IMR-90 (cell line): ENCODE data around the gene ANK3. TPM values are rescaled to one million over a fixed set of nuclear protein-coding genes. Genes with fewer than 3 reads are reported as not detected.

Source experiments
- ATAC-seq: fragments of 200-7000 bp; cut with Tn5 transposase; 2 replicates; pipeline ENCODE4 v1.9.1; 2020; ENCODE audit warnings: low read depth, mild to moderate bottlenecking, moderate library complexity
- BruUV-seq: library from RNA; stranded (reverse); fragments of 400-500 nt; replicated peaks from 2 replicates; lab custom pipeline; 2021; lab: Mats Ljungman, UMichigan
- CTCF ChIA-PET: fragments of 300-600 bp; formaldehyde crosslinking; extraction: SDS; loops from one replicate; lab custom pipeline; 2021; ENCODE audit warnings: antibody characterized with exemption; lab: Yijun Ruan, JAX
- POLR2A ChIA-PET: fragments of 300-600 bp; sonication (Branson Sonifier 250); formaldehyde crosslinking; loops from one replicate; lab custom pipeline; 2022; ENCODE audit warnings: antibody characterized with exemption; ENCODE audit not compliant: unreplicated experiment; lab: Charles Lee
- DNase-seq: peaks from one replicate; pipeline ENCODE4 v3.0.0; 2013
- H2AFZ ChIP-seq: replicated peaks from 2 replicates; pipeline ENCODE3; 2013; ENCODE audit warnings: low read length, mild to moderate bottlenecking; ENCODE audit not compliant: poor library complexity
- H2AK5ac ChIP-seq: 2 replicates; pipeline ENCODE4 v1.6.1; 2013; ENCODE audit warnings: low read depth, low read length, inconsistent platforms
- H2AK9ac ChIP-seq: replicated peaks from 2 replicates; pipeline ENCODE3; 2013; ENCODE audit warnings: mild to moderate bottlenecking, low read depth, low read length, moderate library complexity; ENCODE audit not compliant: poor library complexity
- H2BK120ac ChIP-seq: 2 replicates; pipeline ENCODE4 v1.6.1; 2013; ENCODE audit warnings: low read depth, low read length, inconsistent platforms
- H2BK15ac ChIP-seq: 3 replicates; pipeline ENCODE4 v1.6.1; 2013; ENCODE audit warnings: low read depth, low read length, inconsistent platforms
- H2BK20ac ChIP-seq: 2 replicates; pipeline ENCODE4 v1.6.1; 2013; ENCODE audit warnings: low read depth, mild to moderate bottlenecking, inconsistent platforms, low read length, moderate library complexity
- H2BK5ac ChIP-seq: 2 replicates; pipeline ENCODE4 v1.6.1; 2013; ENCODE audit warnings: mild to moderate bottlenecking, low read depth, low read length, inconsistent platforms; ENCODE audit not compliant: poor library complexity, severe bottlenecking
- H3K14ac ChIP-seq: replicated peaks from 2 replicates; pipeline ENCODE4 v1.6.1; 2013; ENCODE audit warnings: low read depth, low read length, inconsistent platforms
- H3K18ac ChIP-seq: 2 replicates; pipeline ENCODE4 v1.6.1; 2013; ENCODE audit warnings: low read depth, low read length, control low read depth
- H3K23ac ChIP-seq: 2 replicates; pipeline ENCODE4 v1.6.1; 2013; ENCODE audit warnings: low read depth, low read length, inconsistent platforms
- H3K27ac ChIP-seq: 2 replicates; pipeline ENCODE4 v1.5.1; 2013; ENCODE audit warnings: mild to moderate bottlenecking, control low read depth, low read length; ENCODE audit not compliant: insufficient read depth
- H3K27me3 ChIP-seq: 2 replicates; pipeline ENCODE4 v1.6.1; 2013; ENCODE audit warnings: low read length; ENCODE audit not compliant: control insufficient read depth, insufficient read depth
- H3K36me3 ChIP-seq: 2 replicates; pipeline ENCODE4 v1.6.1; 2013; ENCODE audit warnings: low read length, mixed read lengths; ENCODE audit not compliant: control insufficient read depth, insufficient read depth
- H3K4ac ChIP-seq: 2 replicates; pipeline ENCODE4 v1.6.1; 2013; ENCODE audit warnings: low read depth, low read length, inconsistent platforms
- H3K4me1 ChIP-seq: 2 replicates; pipeline ENCODE4 v1.6.1; 2013; ENCODE audit warnings: low read length, mixed read lengths; ENCODE audit not compliant: control insufficient read depth, insufficient read depth
- H3K4me2 ChIP-seq: 2 replicates; pipeline ENCODE4 v1.6.1; 2013; ENCODE audit warnings: low read depth, mild to moderate bottlenecking, control low read depth, low read length, moderate library complexity
- H3K4me3 ChIP-seq: 2 replicates; pipeline ENCODE4 v1.5.1; 2013; ENCODE audit warnings: low read depth, mild to moderate bottlenecking, control low read depth, low read length, moderate library complexity; ENCODE audit not compliant: insufficient read depth
- H3K56ac ChIP-seq: 2 replicates; pipeline ENCODE4 v1.6.1; 2013; ENCODE audit warnings: low read length, inconsistent platforms; ENCODE audit not compliant: insufficient read depth; ENCODE audit errors: extremely low read depth
- H3K79me1 ChIP-seq, 2 experiments: 2 replicates each; pipeline ENCODE4 v1.6.1; 2013; ENCODE audit warnings: low read length in 2 of 2, inconsistent platforms in 1 of 2, low read depth in 1 of 2
- H3K9ac ChIP-seq: 2 replicates; pipeline ENCODE4 v1.6.1; 2013; ENCODE audit warnings: low read depth, low read length, control low read depth
- H3K9me1 ChIP-seq: 2 replicates; pipeline ENCODE4 v1.6.1; 2013; ENCODE audit warnings: low read length, inconsistent platforms; ENCODE audit not compliant: insufficient read depth
- H3K9me3 ChIP-seq: 2 replicates; pipeline ENCODE4 v1.6.1; 2013; ENCODE audit warnings: low read length; ENCODE audit not compliant: control insufficient read depth, insufficient read depth
- H4K20me1 ChIP-seq: 2 replicates; pipeline ENCODE4 v1.6.1; 2013; ENCODE audit warnings: low read length, inconsistent platforms; ENCODE audit not compliant: insufficient read depth
- H4K5ac ChIP-seq: 2 replicates; pipeline ENCODE4 v1.6.1; 2013; ENCODE audit warnings: mild to moderate bottlenecking, low read depth, low read length, control low read depth
- H4K8ac ChIP-seq, 2 experiments: 2 replicates each; pipeline ENCODE4 v1.6.1; 2013; ENCODE audit warnings: low read depth in 2 of 2, low read length in 2 of 2, control low read depth in 1 of 2, inconsistent platforms in 1 of 2
- H4K91ac ChIP-seq: 2 replicates; pipeline ENCODE4 v1.6.1; 2013; ENCODE audit warnings: low read depth, low read length, inconsistent platforms; ENCODE audit not compliant: insufficient read depth
- CHD1 ChIP-seq: IDR thresholded peaks from 2 replicates; pipeline ENCODE4 v1.6.1; 2012; ENCODE audit warnings: low read depth, low read length, improper control_type of control experiment
- MAZ ChIP-seq: IDR thresholded peaks from 2 replicates; pipeline ENCODE4 v1.6.1; 2012; ENCODE audit warnings: low read depth, mild to moderate bottlenecking, low read length, improper control_type of control experiment, moderate library complexity, borderline replicate concordance
- MXI1 ChIP-seq: IDR thresholded peaks from 2 replicates; pipeline ENCODE4 v1.6.1; 2012; ENCODE audit warnings: low read depth, mild to moderate bottlenecking, low read length, moderate library complexity, borderline replicate concordance
- WGBS, 2 experiments: methylation state at CpG; one replicate each; pipeline versions ENCODE4 v1.1.5 to v1.1.7; 2013; ENCODE audit warnings: missing lambda C conversion rate in 2 of 2; ENCODE audit not compliant: insufficient read length in 1 of 2; ENCODE audit errors: extremely low coverage in 2 of 2; 5-methylcytosine and 5-hydroxymethylcytosine counted together
- dilution Hi-C: fragments of 300-500 bp; cut with HindIII; formaldehyde crosslinking; loops from one replicate; pipeline ENCODE4 v1.14.3; 2018; ENCODE audit warnings: low sequenced_read_pairs; ENCODE audit not compliant: unreplicated experiment
- in situ Hi-C: fragments of 300-500 bp; cut with MboI; formaldehyde crosslinking; loops from 3 replicates; pipeline ENCODE4 v1.14.3; 2019; ENCODE audit warnings: low sequenced_read_pairs, inconsistent platforms, mixed read lengths
- intact Hi-C: fragments of 100-400 bp; cut with micrococcal nuclease; formaldehyde crosslinking; loops from 2 replicates; pipeline ENCODE4 v1.10.0; 2022
- polyA plus RNA-seq, 3 experiments: library from polyadenylated mRNA; depleted of rRNA; stranded (reverse); fragments of >200 nt; gene quantifications; 2 replicates each; pipeline ENCODE4 v1.2.3, GENCODE V29; 2012; ENCODE audit warnings: low replicate concordance in 1 of 3
- total RNA-seq: library from RNA; depleted of rRNA; stranded (reverse); fragments of >200 nt; gene quantifications from 2 replicates; pipeline ENCODE4 v1.2.3, GENCODE V29; 2012

Gene ANK3
- total and polyA plus RNA-seq, 2 of the 4 experiments (the other 2 are of a cell fraction) = 0.63 to 1.8 TPM

- H3K18ac ChIP-seq = no peak overlapping the region
- peaks cover 3% of the 10 kb centered on the region for H3K4me1 ChIP-seq
- no peak overlapping the region for H3K14ac ChIP-seq
- BruUV-seq = no TSS peak
- H3K36me3 ChIP-seq = no peaks in the 10 kb centered on the region
- H3K56ac ChIP-seq = no peak overlapping the region
- intact Hi-C loops = no loop called here
- ChIA-PET POLR2A (no interaction called here), CTCF (interaction anchor here (0.6 kb wide), 1 partner anchor 219 kb away, joined by 3 read pairs; no protein-coding TSS in a partner anchor)
- H2AK9ac ChIP-seq = no peak overlapping the region
- DNase-seq = no peak
- no peak overlapping the region for H3K9ac ChIP-seq
- no peak overlapping the region for H2AFZ ChIP-seq
- H2BK15ac ChIP-seq = no peak overlapping the region
- WGBS, 2 experiments = no CpG with 5 or more reads among the region's 5 CpGs
- H3K27ac ChIP-seq = no peak overlapping the region
- H2AK5ac ChIP-seq = no peak overlapping the region
- no peak overlapping the region for H3K4me3 ChIP-seq
- no peak for ATAC-seq
- no peaks in the 10 kb centered on the region for H4K20me1 ChIP-seq
- no peak overlapping the region for H3K4ac ChIP-seq
- no peak overlapping the region for H4K5ac ChIP-seq
- H3K9me1 ChIP-seq = no peaks in the 10 kb centered on the region
- no peak overlapping the region for H2BK5ac ChIP-seq
- no peaks in the 10 kb centered on the region for H3K27me3 ChIP-seq
- H3K23ac ChIP-seq = no peak overlapping the region
- in situ Hi-C loops = no loop called here
- no peak overlapping the region for H3K4me2 ChIP-seq
- no peak overlapping the region for H2BK20ac ChIP-seq
- dilution Hi-C loops = no loop called here
- no peak overlapping the region for H2BK120ac ChIP-seq
- no peak overlapping the region for H4K8ac ChIP-seq
- H3K9me3 ChIP-seq = no peaks in the 10 kb centered on the region
- no peaks in the 10 kb centered on the region for H3K79me1 ChIP-seq
- TF ChIP-seq CHD1 (no peak), MAZ (no peak), MXI1 (no peak)
- no peak overlapping the region for H4K91ac ChIP-seq
Measured at GRCh38 chr10:60368875-60369546, 20.7 kb downstream of the ANK3 start.
